Subcutaneous adipose tissue (tissue), 4 donors: ENCODE data around the gene LRRC55. TPM values are rescaled to one million over a fixed set of nuclear protein-coding genes. Genes with fewer than 3 reads are reported as not detected.

Experiments
- total RNA-seq, 4 donors: library from RNA; depleted of rRNA; stranded (reverse); fragments of >200 nt; gene quantifications; one replicate each; pipeline ENCODE4 v1.1.0, GENCODE V29; 2016
- TF ChIP-seq, protein P1 (sequence below): fragments of 450-650 bp; IDR thresholded peaks from one replicate; pipeline ENCODE4 v1.5.1; 2016; ENCODE audit warnings: low read depth, mild to moderate bottlenecking, control low read depth, antibody characterized with exemption, moderate library complexity

The LRRC55 gene
- total RNA-seq, 4 donors from 2014 or later: not detected

DNA sequence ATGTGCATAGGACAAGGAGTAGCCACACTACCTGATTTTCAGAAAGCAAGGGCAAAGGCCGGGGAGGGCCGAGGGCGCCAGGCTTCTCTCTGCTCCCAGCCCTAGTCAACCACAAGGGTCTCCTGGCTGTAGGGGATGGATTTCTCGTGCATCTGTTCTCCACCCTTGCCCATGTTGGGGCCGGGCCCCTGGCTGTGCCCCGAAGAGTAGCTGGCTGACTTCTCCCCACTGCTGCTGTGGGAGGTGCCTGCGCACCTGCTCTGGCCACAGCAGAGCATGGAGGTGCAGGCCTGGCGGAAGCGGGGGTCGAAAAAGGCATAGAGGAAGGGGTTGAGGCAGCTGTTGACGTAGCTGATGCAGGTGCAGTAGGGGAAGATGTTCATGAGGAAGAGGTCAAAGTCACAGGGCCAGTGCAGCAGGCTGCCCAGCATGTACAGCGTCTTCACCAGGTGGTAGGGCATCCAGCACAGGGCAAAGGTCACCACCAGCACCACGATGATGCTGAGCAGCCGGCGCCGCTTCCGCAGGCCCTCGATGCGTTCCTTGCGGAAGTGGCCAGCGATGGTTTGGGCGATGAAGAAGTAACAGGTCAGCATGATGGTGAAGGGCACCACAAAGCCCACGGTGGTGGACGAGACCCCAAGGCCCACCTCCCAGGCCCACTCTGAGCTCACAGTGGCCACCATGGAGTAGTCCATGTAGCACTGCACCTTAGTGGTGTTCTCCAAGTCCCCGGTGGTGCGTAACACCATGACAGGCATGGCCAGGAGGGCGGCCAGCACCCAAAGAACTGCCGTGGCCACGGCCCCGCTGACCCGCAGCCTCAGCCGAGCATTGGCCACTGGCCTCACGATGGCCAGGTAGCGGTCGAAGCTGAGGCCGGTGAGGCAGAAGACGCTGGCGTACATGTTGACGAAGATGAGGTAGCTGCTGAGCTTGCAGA, 54.3 kb downstream of the LRRC55 start:
- TF ChIP-seq, protein P1, sequence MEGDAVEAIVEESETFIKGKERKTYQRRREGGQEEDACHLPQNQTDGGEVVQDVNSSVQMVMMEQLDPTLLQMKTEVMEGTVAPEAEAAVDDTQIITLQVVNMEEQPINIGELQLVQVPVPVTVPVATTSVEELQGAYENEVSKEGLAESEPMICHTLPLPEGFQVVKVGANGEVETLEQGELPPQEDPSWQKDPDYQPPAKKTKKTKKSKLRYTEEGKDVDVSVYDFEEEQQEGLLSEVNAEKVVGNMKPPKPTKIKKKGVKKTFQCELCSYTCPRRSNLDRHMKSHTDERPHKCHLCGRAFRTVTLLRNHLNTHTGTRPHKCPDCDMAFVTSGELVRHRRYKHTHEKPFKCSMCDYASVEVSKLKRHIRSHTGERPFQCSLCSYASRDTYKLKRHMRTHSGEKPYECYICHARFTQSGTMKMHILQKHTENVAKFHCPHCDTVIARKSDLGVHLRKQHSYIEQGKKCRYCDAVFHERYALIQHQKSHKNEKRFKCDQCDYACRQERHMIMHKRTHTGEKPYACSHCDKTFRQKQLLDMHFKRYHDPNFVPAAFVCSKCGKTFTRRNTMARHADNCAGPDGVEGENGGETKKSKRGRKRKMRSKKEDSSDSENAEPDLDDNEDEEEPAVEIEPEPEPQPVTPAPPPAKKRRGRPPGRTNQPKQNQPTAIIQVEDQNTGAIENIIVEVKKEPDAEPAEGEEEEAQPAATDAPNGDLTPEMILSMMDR: no peak

DNA sequence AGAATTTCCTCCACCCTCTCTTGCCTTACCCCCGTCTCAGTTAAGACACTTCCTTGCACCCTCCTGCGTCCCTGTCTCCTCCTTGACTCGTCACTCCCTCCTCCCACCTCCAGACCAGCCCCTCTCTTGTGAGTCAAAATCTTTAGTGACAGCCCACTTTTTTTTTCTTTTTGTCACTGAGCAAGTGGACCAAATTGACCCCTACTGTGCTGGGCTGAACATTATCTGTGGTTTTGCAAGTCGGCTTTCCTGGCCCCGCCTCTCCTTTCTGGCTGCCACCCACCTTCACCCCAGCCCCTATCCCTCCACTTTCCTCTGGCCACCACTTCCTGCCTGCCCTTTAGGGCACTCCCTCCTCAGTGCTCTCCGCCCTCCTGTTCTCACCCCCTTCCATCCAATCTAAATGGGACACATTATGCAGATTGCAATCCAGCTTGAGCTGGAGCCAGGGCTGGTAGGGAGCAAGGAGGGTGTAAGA, 55.5 kb downstream of the LRRC55 start, which contains the start of gene APLNR:
Gene APLNR (minus strand): TSS at position 47 of the 478 bp plus-strand sequence. CDS start 246 bp downstream, outside the sequence.
- TF ChIP-seq, protein P1: no peak

DNA sequence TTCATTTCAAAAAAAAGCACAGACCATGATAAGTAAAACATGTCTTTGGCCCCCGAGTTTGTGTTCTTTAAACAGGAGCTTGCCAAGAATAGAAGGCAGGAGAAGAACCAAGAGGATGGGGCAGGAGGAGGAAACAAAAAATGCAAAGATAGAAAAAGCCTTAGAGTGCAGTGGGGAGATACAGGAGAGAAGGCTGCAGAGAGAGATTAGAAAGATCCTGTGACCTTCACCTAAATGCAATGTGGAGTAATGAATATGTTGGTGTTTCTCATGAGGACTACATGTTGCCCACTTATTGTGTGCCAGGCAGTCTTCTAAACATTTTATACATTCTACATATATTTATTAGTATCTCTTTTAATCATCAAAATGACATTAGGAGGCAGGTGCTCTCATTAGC, 57.6 kb downstream of the LRRC55 start:
- TF ChIP-seq, protein P1: no peak

DNA sequence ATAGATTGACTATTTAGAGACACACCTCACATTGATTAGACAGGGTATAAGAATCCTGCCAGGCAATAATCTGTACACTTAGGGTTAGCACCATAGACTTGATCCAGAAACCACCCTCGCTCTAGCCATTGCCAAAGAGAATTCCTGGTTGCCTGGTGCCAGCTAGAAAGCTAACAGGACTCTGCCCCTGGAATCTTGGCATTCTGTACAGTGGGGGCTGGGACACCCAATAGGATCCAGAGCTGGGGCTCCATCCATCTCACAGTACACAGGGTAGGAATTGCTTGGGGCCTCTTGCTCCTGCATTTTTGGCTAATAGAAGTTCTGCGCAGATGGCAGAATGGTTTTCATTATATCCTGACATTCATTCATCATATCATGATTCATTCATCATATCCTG, 58.3 kb downstream of the LRRC55 start:
- TF ChIP-seq, protein P1: no peak

DNA sequence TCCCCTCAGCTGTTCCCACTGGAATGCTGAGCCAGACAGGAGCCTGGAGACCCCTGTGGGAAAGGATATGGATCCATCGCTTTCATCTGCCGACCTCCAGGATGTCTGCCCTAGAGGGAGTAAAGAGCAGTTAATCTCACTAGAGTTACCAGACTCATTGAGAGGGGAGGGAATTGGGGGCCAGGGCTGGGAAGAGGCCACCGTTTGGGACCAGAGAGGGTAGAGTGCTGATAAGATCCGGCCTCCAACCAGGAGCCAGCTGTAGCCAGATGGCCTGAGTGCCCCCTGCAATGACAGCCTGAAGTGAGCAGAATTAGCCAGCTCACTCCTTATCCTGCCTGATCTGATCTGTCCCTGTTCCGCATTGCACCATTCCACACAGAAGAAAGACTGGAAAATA, 59.0 kb downstream of the LRRC55 start:
- TF ChIP-seq, protein P1: no peak

Other genes starting within 250 kb of the LRRC55 start
- gene OR5AK2, start 193.0 kb upstream of the LRRC55 start, total RNA-seq: not detected
- gene APLNR, start 55.3 kb downstream of the LRRC55 start, total RNA-seq: 1 to 10 TPM in 3 of 4 donors, under 1 TPM in 1; 0.82 to 1.7 (median 1.1) TPM
- gene TNKS1BP1, start 143.0 kb downstream of the LRRC55 start, total RNA-seq: 100 to 1,000 TPM in 1 of 4 donors, 10 to 100 TPM in 3; 62.0 to 193 (median 85.7) TPM
- gene SSRP1, start 153.9 kb downstream of the LRRC55 start, total RNA-seq: 10 to 100 TPM; 41.3 to 78.7 (median 56.5) TPM
- gene P2RX3, start 156.4 kb downstream of the LRRC55 start, total RNA-seq: under 1 TPM in 1 of 4 donors, not detected in 3; 0.34 TPM
- not detected for gene PRG3, start 199.2 kb downstream of the LRRC55 start, total RNA-seq
- gene PRG2, start 208.7 kb downstream of the LRRC55 start, total RNA-seq: 1 to 10 TPM in 1 of 4 donors, not detected in 3; 1.0 TPM
- 100 to 1,000 TPM in 1 of 4 donors, 10 to 100 TPM in 3; 50.1 to 108 (median 80.2) TPM for gene SLC43A3, start 245.2 kb downstream of the LRRC55 start, total RNA-seq